ENCODE results near the gene ACTL6B.

DNA sequence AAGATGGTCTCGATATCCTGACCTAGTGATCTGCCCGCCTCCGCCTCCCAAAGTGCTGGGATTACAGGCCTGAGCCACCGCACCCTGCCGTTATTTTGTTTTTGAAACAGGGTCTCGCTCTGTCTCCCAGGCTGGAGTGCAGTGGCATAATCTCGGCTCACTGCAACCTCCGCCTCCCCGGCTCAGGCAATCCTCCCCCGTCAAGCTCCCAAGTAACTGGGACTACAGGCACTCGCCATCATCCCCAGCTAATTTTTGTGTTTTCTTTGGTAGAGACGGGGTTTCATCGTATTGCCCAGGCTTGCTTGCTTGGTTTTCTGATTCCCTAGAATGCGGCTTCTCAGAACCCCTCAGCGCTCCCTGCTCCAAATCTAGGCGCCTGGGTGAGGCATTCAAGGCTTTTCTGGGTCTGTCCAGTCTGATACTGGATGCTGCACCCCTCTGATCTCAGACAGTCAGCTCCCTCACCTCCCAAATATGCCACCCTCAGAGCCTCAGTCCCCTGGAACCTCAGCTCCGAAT is 16.2 kb downstream of the ACTL6B start:
- TF ChIP-seq POLR2AphosphoS5 (IDR thresholded peaks at IDR 0.05; ENCODE audit: borderline replicate concordance, low read depth, low read length) (no peak), EZH2 (IDR thresholded peaks at IDR 0.05) (no peak), FOXP2 (optimal IDR thresholded peaks at IDR 0.05; ENCODE audit: control extremely low read depth, extremely low read length, insufficient read depth) (no peak)
